KOPT-K1 (cell line): ENCODE measurements around the gene EPHA6.
"Not testable (repeated sequence)": the region's sequence is repeated elsewhere in the genome, so short reads cannot be mapped to it uniquely, and the experiment has no call there.

Source experiments
- H3K27ac ChIP-seq: fragments of 200-600 bp; sonication (generic); 2 replicates; pipeline ENCODE4 v1.5.1; 2016; ENCODE audit warnings: antibody characterized with exemption, mild to moderate bottlenecking, low read depth, low read length; ENCODE audit not compliant: poor library complexity, severe bottlenecking
- H3K36me3 ChIP-seq: fragments of 200-600 bp; sonication (generic); 2 replicates; pipeline ENCODE4 v1.5.1; 2017; ENCODE audit warnings: antibody characterized with exemption, mild to moderate bottlenecking, low read length, moderate library complexity; ENCODE audit not compliant: insufficient read depth
- H3K9me3 ChIP-seq: fragments of 200-600 bp; sonication (generic); 2 replicates; pipeline ENCODE4 v1.5.1; 2017; ENCODE audit warnings: antibody characterized with exemption, low read length, mild to moderate bottlenecking; ENCODE audit not compliant: insufficient read depth, poor library complexity, severe bottlenecking

EPHA6 gene

GRCh38 chr3:97235611-97236315, 421.4 kb downstream of the EPHA6 start:
- H3K36me3 ChIP-seq = no peaks in the 10 kb centered on the region
- H3K9me3 ChIP-seq = no peaks in the 10 kb centered on the region
- H3K27ac ChIP-seq = no peak overlapping the region

GRCh38 chr3:97241417-97241816, 427.0 kb downstream of the EPHA6 start:
- Histone ChIP-seq H3K36me3 (no peaks in the 10 kb centered on the region), H3K27ac (no peak overlapping the region), H3K9me3 (no peaks in the 10 kb centered on the region)

GRCh38 chr3:97245201-97245910, 431.0 kb downstream of the EPHA6 start:
- Histone ChIP-seq H3K9me3 (no peaks in the 10 kb centered on the region), H3K36me3 (no peaks in the 10 kb centered on the region), H3K27ac (no peak overlapping the region)

- Histone ChIP-seq H3K9me3 (no peaks in the 10 kb centered on the region), H3K36me3 (no peaks in the 10 kb centered on the region), H3K27ac (no peak overlapping the region)
Observed at GRCh38 chr3:97256060-97256459, 441.7 kb downstream of the EPHA6 start.

- no peaks in the 10 kb centered on the region for H3K9me3 ChIP-seq
- no peaks in the 10 kb centered on the region for H3K36me3 ChIP-seq
- H3K27ac ChIP-seq = no peak overlapping the region
Observed at GRCh38 chr3:97257942-97258697, 443.7 kb downstream of the EPHA6 start.

GRCh38 chr3:97259263-97259662, 444.9 kb downstream of the EPHA6 start:
- Histone ChIP-seq H3K27ac (no peak overlapping the region), H3K36me3 (no peaks in the 10 kb centered on the region), H3K9me3 (no peaks in the 10 kb centered on the region)

- H3K9me3 ChIP-seq = no peaks in the 10 kb centered on the region
- H3K36me3 ChIP-seq = no peaks in the 10 kb centered on the region
- no peak overlapping the region for H3K27ac ChIP-seq
Observed at GRCh38 chr3:97264180-97264579, 449.8 kb downstream of the EPHA6 start.

- Histone ChIP-seq H3K27ac (no peak overlapping the region), H3K36me3 (no peaks in the 10 kb centered on the region), H3K9me3 (no peaks in the 10 kb centered on the region)
Observed at GRCh38 chr3:97265237-97266005, 451.0 kb downstream of the EPHA6 start.

GRCh38 chr3:97269202-97269601, 454.8 kb downstream of the EPHA6 start:
- Histone ChIP-seq H3K36me3 (no peaks in the 10 kb centered on the region), H3K9me3 (no peaks in the 10 kb centered on the region), H3K27ac (no peak overlapping the region)

- not testable (repeated sequence) for H3K9me3 ChIP-seq, H3K27ac ChIP-seq, H3K36me3 ChIP-seq
Observed at GRCh38 chr3:97276879-97277550, 462.6 kb downstream of the EPHA6 start.

- Histone ChIP-seq H3K9me3 (no peaks in the 10 kb centered on the region), H3K36me3 (no peaks in the 10 kb centered on the region), H3K27ac (no peak overlapping the region)
Observed at GRCh38 chr3:97277708-97278107, 463.3 kb downstream of the EPHA6 start.

- Histone ChIP-seq H3K9me3 (no peaks in the 10 kb centered on the region), H3K27ac (no peak overlapping the region), H3K36me3 (no peaks in the 10 kb centered on the region)
Observed at GRCh38 chr3:97278506-97278905, 464.1 kb downstream of the EPHA6 start.

- Histone ChIP-seq H3K9me3 (no peaks in the 10 kb centered on the region), H3K27ac (no peak overlapping the region), H3K36me3 (no peaks in the 10 kb centered on the region)
Observed at GRCh38 chr3:97291901-97292300, 477.5 kb downstream of the EPHA6 start.

GRCh38 chr3:97293596-97294131, 479.3 kb downstream of the EPHA6 start:
- H3K27ac ChIP-seq = no peak overlapping the region
- no peaks in the 10 kb centered on the region for H3K9me3 ChIP-seq
- no peaks in the 10 kb centered on the region for H3K36me3 ChIP-seq
